NCI-H1930 (cell line): ENCODE measurements around the gene TTR.

Source experiments
- DNase-seq, 2 experiments: peaks; one replicate each; lab custom pipeline; 2025; lab: John Stamatoyannopoulos, UW

TTR gene

GRCh38 chr18:31591628-31592027 is at the start of gene TTR:
TTR (plus strand) TSS chr18:31591877; CDS start chr18:31591903, 26 bp downstream.
- no peak for DNase-seq

GRCh38 chr18:31546476-31546875 is 45.2 kb upstream of the TTR start:
- no peak for DNase-seq

GRCh38 chr18:31548853-31549252 is 42.8 kb upstream of the TTR start:
- DNase-seq, result no peak

GRCh38 chr18:31549416-31549815 is 42.3 kb upstream of the TTR start:
- DNase-seq, result no peak

DNA sequence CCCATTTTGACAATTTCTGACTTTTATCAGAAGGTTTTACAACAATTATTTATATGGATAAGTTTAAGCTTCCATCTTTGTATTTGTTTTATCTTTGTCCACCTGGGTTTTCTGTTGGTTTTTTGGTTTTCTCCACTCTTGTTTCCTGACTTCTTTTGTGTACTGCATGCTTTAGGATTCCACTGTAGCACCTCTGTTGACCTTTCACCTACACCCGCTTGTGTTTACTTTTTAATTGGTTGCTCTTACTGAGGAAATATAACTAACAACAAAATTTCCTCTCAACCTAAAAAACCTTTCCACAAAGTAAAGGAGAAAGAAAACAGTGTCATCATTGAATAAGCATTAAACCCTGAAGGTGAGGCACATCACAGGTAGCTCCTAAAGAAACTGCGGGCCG is 39.8 kb upstream of the TTR start:
- no peak for DNase-seq

GRCh38 chr18:31553800-31554199 is 37.9 kb upstream of the TTR start:
- no peak for DNase-seq

GRCh38 chr18:31554776-31555175 is 36.9 kb upstream of the TTR start:
- no peak for DNase-seq

DNA sequence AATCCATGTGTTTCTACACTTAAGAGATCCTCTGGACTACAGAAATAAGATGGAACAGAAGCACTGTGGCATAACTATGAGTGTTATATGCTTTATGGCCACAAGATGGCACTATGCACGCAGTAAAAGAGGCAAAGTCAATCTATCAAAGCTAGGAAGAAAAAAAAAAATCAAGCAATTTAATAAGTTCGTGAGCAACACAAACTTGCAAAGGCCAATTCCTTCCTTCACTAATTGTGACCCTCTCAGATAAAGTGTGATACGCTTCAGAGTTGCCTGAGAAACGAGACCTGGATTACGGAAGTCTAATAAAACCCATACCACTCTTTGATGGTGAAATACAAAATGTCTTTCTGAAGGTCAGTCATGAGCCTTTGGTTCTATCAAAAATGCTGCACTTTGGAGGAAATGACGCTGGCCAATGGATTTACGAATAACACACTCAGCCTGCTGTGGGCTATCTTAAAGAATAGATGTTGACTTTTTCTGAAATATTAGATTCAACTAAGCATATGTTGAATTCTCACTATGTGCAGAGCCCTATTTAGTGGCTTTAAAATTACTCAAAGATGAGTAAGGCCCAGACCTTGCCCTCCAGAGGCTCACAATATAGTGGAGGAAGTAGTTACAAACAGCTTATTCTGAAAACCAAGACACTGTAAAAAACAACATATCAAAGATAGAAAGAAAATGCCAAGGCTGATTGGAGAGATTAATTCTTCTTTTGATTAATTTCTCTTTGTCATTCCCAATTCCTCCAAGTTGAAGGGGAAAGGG is 35.5 kb upstream of the TTR start:
- peak; percentile 25 to 59 for DNase-seq

DNA sequence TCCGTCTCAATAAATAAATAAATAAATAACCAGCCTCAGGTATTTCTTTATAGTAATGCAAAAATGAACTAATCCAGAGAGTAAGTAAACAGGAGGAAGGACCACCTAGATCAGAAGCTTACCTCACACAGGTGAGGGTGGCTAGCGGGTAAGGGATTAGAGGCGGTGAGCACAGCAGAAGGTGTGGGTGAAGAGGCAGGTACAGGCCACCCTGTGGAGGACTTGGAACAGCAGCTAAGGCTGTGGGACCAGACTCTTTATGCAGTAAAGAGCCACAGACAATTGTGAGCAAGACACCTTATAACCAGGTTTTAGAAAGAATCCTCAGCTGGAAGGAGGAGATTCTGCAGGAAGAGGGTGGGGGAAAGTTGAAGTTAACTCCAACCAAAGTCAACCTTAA is 34.2 kb upstream of the TTR start:
- DNase-seq, result no peak

GRCh38 chr18:31558567-31558966 is 33.1 kb upstream of the TTR start:
- DNase-seq, result no peak

GRCh38 chr18:31562726-31563125 is 29.0 kb upstream of the TTR start:
- DNase-seq, result no peak

GRCh38 chr18:31563778-31564177 is 27.9 kb upstream of the TTR start:
- DNase-seq, result no peak

- no peak for DNase-seq
These were observed 26.3 kb upstream of the TTR start for GRCh38 chr18:31565345-31565744.

- no peak for DNase-seq
These were observed 25.7 kb upstream of the TTR start for GRCh38 chr18:31565782-31566512.

- DNase-seq, result no peak
These were observed 24.9 kb upstream of the TTR start for GRCh38 chr18:31566576-31567306.

DNA sequence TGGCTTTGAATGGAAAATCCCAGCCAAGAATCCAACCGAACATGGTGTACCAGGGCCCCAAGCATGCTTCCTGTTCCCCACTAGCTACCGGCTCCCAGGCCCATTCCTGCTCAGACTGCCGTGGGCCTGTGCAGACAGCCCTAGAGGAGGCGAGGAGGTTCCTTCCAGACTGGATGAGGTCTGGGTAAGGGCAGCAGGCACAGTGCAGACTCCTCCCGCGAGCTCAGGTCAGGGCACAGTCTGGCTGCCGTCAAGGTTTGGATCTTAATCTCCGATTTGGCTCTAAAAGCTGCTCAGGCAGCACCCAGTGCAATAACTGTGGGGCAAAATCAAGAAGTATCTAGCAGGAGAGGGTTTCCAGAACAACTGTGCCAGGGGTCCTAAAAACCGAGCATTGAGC is 19.3 kb upstream of the TTR start:
- no peak for DNase-seq

DNA sequence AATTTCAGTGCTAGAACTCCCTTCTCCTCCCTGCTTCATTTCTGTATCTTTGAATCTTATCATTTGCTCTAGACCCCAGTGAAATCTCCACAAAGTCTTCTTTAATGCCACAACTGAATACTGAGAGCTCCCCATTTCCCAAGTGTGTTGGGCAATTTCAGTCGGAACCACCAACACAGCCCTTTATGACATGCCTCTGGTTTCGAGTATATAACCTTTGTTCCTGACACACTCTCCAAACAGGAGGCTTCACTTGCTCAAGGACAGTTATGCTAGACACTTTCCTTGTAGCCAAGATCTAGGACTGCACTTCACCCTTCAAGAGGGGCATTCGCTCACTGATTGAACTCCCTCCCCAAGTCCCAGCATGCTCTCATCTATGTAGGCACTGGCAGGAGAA is 18.6 kb upstream of the TTR start:
- DNase-seq, result no peak

- DNase-seq, result no peak
These were observed 17.3 kb upstream of the TTR start for GRCh38 chr18:31574359-31574758.

DNA sequence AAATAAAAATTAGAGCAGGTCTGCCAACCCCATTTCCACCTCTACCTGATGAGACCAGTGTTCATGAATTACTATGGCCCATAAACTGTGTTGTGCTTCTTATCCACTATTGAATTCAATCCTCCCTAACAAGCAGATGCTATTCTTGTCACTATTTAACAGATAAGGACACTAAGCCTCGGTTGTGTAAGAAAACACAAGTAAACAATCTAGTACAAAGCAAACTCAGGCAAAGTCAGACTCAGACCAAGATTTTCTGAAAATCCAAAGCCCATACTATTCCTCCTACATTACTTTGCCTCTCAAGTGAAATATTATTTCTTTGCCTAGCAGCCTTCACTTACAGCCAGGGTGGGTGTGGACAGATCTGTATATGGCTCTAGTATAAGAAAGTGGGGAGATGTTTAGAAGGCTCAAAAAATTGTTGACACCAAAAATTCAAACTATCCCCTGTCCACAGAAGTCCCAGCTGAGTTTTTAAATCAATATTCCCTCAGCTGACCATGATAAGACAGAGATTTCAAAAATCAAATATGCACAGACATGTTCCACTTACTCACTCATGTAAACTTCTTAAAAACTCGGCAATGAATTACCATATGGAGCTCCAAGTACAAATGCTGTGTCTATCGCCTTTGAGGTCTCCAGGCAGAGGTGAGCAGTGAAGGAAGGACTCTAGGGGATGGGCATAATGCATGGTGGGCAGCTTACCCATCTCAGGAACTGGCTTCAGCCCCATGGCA is 16.0 kb upstream of the TTR start:
- DNase-seq, result no peak

DNA sequence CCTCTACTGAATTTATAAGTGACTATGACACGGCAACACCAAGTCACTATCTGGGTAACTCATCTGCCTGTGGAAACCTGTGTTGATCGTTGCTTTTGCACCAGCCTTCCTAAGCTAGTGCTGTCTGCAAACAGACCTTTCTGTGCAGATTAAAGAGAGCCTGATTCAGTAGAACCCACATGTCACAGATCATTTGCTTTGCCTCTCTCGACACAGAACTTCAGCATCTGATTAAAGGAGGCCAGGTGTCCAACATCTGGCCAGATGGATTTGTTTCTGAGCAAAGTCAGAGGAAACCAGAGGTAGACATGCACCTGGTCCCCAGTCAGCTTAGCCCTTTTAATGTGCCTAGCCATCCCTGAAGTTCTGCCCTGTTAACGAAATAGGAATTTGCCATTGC is 15.0 kb upstream of the TTR start:
- no peak for DNase-seq

DNA sequence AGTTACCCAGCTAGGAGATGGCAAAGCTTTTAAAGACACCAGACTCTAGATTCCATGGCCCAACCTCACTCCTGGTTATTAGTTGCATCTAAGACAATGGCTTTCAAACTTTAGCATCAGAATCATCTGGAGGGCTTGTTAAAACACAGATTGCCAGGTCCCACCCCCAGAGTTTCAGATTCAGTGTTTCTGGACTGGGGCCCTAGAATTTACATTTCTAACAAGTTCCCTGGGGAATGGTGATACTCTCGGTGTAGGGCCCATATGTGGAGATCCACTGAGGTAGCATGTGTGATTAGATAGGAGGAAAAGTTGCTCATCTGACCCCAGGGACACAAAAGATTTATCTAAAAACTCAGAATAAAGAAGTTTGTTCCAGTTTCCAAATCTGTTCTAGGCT is 14.5 kb upstream of the TTR start:
- DNase-seq, result no peak

DNA sequence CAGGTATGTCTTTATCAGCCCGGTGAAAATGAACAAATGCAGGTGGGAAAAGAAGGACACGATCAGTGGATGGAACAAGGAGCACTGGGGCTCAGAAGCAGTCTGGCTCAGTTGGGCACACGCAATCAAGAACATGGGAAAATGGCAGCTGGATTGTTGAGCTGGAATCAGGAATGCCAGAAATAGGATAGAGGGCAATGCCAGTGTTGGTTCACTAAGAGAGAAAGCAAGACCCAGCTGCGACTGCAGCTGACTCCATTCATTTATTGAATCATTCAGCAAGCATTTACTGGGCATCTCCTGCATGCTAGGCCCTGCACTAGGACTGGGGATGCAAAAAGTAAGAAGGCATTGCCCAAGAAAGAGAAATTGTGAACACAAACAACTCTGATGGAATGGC is 13.6 kb upstream of the TTR start:
- no peak for DNase-seq
